GM19023 (cell line): ENCODE measurements around the gene SGK1.

Experiments used
- ATAC-seq: cut with Tn5 transposase; IDR thresholded peaks from one replicate; pipeline ENCODE4 v1.9.1; 2021; ENCODE audit warnings: mild to moderate bottlenecking, moderate library complexity; ENCODE audit not compliant: unreplicated experiment

The SGK1 gene

DNA sequence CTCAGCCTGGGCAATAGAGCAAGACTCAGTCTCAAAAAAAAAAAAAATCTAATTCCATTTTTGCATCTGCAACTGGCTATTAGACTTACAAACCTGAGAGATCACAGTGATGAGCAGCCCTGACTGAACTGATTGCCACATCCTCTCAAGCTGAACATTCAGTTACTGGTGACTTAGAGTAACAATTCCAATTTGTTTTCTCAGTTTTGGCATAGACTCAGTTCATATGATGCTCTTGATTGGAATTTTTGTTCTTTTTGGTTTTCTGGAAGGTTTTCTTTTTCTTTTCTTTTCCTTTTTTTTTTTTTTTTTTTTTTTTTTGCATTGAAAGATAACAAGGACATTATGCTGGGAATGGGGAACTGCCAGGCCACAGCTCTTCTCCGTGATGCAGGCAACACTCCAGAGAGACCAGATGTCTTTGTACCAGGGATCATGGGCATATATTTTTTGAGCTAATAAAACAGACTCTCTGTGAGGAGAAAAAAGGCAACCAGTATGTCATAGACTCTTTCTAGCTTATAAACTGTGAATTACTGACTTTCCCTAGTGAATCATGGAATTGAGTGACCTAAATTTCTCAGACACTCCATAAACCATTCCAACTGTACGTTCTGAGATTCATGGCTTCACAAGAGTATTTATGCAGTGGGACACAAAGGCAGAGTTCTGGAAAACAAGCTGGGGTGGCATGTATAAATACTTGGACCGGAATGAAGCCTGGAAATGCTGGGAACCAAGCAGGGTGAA lies 179.5 kb downstream of the SGK1 start:
- no peak for ATAC-seq

DNA sequence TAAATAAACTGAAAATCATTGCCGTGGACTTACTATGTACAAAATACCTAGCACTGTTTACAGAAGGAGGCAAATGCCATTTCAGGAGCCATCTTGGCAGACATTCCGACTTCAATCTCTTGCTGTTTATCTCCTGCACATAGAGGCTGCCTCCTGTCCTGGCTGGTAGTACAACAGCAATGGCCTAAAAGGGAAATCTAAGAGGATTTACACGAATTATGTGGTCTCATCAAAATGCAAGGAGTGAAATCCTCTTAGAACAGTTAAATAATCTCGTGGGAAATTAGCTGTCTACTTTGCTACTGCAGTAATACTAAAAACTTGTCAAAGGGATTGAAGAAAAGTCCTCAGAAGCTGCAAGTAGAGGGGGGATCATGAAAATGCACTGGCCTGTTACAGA lies 183.3 kb downstream of the SGK1 start:
- ATAC-seq, result no peak

DNA sequence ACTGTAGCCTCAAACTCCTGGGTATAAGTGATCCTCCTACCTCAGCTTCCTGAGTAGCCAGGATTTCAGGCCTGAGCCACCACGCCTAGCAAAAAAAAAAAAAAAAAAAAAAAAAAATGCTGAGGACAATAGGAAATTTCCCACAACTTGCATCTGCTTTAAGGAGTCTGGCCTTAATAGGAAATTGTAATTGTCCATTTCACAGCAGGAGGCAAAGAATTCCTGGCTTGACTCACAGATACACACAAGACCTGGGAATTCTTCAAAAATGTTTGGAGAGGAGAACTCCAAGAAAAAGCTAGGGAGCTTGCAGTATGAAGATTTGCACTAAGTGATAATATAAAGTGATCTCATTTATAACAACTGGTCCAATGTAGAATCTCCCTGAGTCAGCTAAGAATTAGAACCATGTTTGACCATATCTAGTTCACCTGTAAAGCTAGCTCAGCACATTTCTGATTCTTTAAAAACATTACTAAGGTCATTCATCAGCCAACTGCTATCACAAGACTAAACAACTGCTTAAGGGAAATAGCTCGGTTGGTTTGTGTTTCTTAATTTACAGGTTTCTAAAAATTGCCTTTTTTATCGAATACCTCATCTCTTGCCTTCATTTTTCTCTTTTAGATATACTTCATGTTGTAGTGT lies 185.3 kb downstream of the SGK1 start:
- ATAC-seq, result no peak

DNA sequence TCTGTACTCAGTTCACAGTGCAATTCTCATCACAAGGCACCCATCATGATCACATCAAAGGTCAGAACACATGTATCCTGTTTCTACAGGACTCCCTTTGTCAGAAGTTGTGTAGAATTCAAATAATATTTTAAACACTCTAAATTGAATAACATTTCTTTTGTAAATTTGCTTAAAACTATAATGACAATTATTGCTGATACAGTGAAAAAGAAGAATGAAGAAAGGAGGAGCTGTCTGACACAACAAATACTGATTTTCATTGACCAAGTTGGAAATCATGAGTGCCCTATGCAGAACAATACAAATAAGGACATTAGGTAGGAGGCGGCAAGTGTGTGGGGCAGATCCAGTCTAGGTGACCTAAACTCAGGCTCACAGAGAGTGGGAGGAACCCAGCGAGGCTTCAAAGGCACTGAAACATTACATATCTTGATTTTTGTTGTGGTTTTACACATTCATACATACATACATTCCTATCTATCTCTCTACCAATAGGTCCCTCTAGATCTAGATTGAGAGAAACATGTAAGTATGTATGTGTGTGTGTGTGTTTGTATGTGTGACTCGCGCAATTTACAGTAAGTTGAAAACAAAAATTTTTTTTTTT lies 186.3 kb downstream of the SGK1 start:
- ATAC-seq, result no peak

DNA sequence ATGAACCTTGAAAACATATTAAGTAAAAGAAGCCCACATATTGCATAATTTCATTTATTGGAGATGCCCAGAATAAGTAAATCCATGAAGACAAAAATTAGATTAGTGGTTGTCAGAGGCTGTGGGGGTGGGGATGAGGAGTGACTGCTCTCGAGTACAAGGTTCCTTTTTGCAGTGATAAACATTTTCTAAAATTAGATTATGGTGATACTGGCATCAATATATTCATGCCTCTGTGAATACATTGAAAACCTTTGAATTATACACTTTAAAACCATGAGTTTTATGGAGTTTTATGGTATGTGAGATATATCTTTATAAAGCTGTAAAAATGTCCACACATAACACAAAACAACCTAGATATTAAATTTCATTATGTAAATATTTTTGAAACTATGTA lies 189.8 kb downstream of the SGK1 start:
- no peak for ATAC-seq

DNA sequence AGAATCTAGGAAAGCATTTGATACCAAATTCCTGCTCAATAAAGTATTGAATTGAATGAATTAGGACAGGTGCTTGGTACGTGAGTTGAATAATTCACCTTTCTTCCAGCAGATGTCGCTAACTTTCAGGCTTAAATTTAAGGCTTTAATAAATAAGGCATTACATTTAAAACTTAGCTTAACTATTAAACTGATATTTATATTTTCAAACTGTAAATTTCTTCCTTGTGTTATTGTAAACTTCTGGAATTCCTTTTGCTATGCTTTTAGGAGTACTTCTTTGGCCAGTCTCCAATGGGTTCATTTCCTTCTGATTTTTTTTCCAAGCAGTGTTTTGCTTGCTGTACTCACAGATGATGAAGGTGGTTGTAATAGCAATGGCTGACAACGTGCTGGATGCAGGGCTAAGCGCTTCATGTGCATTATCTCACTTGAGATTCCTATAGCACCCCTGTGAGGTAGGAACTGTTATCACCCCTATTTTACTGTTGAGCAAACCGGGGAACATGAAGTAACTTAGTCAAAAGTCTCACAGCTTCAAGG lies 194.2 kb downstream of the SGK1 start:
- ATAC-seq, result no peak

DNA sequence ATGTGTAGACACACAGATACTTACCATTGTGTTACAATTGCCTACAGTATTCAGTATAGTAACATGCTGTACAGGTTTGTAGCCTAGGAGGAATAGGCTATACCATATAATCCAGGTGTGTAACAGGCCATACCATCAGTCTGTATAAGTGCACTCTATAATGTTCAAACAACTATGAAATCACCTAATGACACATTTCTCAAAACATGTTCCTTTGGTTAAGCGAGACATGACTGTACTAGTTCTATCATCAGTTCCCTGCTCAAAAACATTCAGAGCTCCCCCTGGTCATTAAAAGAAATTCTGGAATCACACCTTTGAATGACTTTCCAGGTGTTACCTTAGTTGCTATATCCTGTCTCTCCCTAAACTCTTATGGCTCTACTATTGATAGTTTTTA lies 195.1 kb downstream of the SGK1 start:
- ATAC-seq, result no peak

DNA sequence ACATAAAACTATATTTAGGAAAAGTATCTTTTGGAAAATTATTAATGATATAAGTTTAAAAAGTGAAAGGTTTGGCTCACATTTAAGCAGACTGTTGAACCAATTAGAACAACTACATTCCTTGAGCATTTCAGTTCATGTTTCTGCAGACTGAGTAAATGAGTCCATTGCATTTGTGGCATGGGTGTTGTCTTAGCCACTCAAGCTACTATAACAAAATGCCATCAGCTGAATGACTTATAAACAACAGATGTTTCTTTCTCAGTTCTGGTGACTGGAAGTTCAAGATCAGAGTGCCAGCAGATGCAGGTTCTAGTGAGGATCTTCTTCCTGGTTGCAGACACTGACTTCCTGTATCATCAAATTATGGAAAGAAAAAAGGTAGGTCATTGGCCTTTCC lies 198.4 kb downstream of the SGK1 start:
- ATAC-seq, result no peak
